Brain microvascular endothelial cell (primary cell): ENCODE data around the gene KERA.

Experiments
- DNase-seq: peaks from one replicate; pipeline ENCODE4 v3.0.0-alpha.2; 2020
- H3K27ac ChIP-seq: fragments of 250-450 bp; sonication (Bioruptor Pico); 2 replicates; pipeline ENCODE4 v1.5.1; 2020; ENCODE audit warnings: mild to moderate bottlenecking, moderate library complexity
- H3K27me3 ChIP-seq: fragments of 250-450 bp; sonication (Bioruptor Pico); replicated peaks from 2 replicates; pipeline ENCODE4 v1.5.1; 2020; ENCODE audit warnings: mild to moderate bottlenecking
- H3K36me3 ChIP-seq: fragments of 250-450 bp; sonication (Bioruptor Pico); replicated peaks from 2 replicates; pipeline ENCODE4 v1.5.1; 2020; ENCODE audit warnings: mild to moderate bottlenecking
- H3K4me3 ChIP-seq: 2 replicates; pipeline ENCODE4 v1.5.1; 2011; ENCODE audit warnings: low read depth, mild to moderate bottlenecking, control low read depth, low read length, moderate library complexity
- CTCF ChIP-seq: IDR thresholded peaks from 2 replicates; pipeline ENCODE4 v1.5.1; 2011; ENCODE audit warnings: low read depth, mild to moderate bottlenecking, moderate library complexity, low read length, control low read depth, inconsistent platforms; ENCODE audit errors: missing control alignments
- in situ Hi-C: cut with HindIII; loops from 2 replicates; pipeline ENCODE4 v1.10.0; 2017; ENCODE audit warnings: low sequenced_read_pairs, low pct_ligation_motif_present

Gene KERA

GRCh38 chr12:91078501-91078900 is 20.7 kb upstream of the KERA start:
- Histone ChIP-seq H3K27me3 (no peaks in the 10 kb centered on the region), H3K4me3 (no peak overlapping the region), H3K27ac (no peak overlapping the region), H3K36me3 (no peaks in the 10 kb centered on the region)
- TF ChIP-seq CTCF: no peak
- DNase-seq: no peak
- in situ Hi-C loops: no loop called here

- H3K27me3 ChIP-seq: no peaks in the 10 kb centered on the region
- no peaks in the 10 kb centered on the region for H3K36me3 ChIP-seq
- in situ Hi-C loops: no loop called here
- no peak overlapping the region for H3K27ac ChIP-seq
- DNase-seq: no peak
- no peak for TF ChIP-seq CTCF
- no peak overlapping the region for H3K4me3 ChIP-seq
Measured at GRCh38 chr12:91077228-91077954, 19.6 kb upstream of the KERA start.

GRCh38 chr12:91074851-91075250 is 17.0 kb upstream of the KERA start:
- in situ Hi-C loops: no loop called here
- TF ChIP-seq CTCF: no peak
- no peak for DNase-seq
- H3K4me3 ChIP-seq: no peak overlapping the region
- H3K27ac ChIP-seq: no peak overlapping the region
- no peaks in the 10 kb centered on the region for H3K27me3 ChIP-seq
- no peaks in the 10 kb centered on the region for H3K36me3 ChIP-seq

- no peak for DNase-seq
- no peak overlapping the region for H3K4me3 ChIP-seq
- in situ Hi-C loops: no loop called here
Measured at GRCh38 chr12:91074154-91074709, 16.4 kb upstream of the KERA start.

GRCh38 chr12:91073426-91073825 is 15.6 kb upstream of the KERA start:
- in situ Hi-C loops: no loop called here
- Histone ChIP-seq H3K27ac (no peak overlapping the region), H3K27me3 (no peaks in the 10 kb centered on the region), H3K4me3 (no peak overlapping the region), H3K36me3 (no peaks in the 10 kb centered on the region)
- no peak for TF ChIP-seq CTCF
- no peak for DNase-seq

More at GRCh38 chr12:91074154-91074709, 16.4 kb upstream of the KERA start:
- no peak overlapping the region for H3K27ac ChIP-seq
- no peaks in the 10 kb centered on the region for H3K36me3 ChIP-seq
- H3K27me3 ChIP-seq: no peaks in the 10 kb centered on the region
- TF ChIP-seq CTCF: no peak
